GM23338 (cell line): Measurements from ENCODE around the gene CATSPERD.

Experiments
- EZH2 ChIP-seq: fragments of 200-600 bp; sonication (generic); IDR thresholded peaks from one replicate; pipeline ENCODE4 v1.8.0; 2017; ENCODE audit warnings: antibody characterized with exemption, mild to moderate bottlenecking, low read depth; ENCODE audit not compliant: unreplicated experiment
- POLR2AphosphoS5 ChIP-seq: IDR thresholded peaks from 2 replicates; pipeline ENCODE4 v1.6.1; 2016; ENCODE audit warnings: antibody characterized with exemption, low read depth
- STAT1 ChIP-seq: IDR thresholded peaks from one replicate; pipeline ENCODE4 v1.6.1; 2016; ENCODE audit warnings: antibody characterized with exemption; ENCODE audit not compliant: unreplicated experiment
- TF ChIP-seq, protein P1 (sequence below), 2 experiments: fragments of 200-600 bp in 1 of 2; sonication (generic) in 1 of 2; conservative IDR thresholded peaks; 2 replicates each; pipeline versions ENCODE4 v1.5.1 to v1.6.1; 2016 to 2017; ENCODE audit warnings: antibody characterized with exemption in 2 of 2, low read depth in 2 of 2, mild to moderate bottlenecking in 2 of 2, moderate library complexity in 1 of 2

DNA sequence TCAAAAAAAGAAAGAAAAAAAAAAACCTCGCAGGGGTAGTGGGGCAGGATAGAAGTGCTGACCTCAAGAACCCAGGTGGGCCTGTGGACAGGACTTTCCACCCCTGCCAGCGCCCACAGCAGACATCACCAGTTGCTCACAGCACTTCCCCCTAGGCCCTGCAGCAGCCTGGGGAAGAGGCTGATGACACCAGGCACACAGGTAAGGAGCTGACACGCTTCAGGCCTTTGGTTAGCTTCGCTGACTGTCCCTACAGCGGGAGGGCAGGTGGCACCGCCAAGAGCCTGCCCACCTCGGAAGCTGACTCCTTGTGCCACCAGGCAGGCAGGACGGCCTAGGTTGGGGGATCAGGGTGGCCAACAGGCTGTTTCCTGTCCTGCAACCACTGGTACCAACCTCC, 9.4 kb upstream of the CATSPERD start:
- TF ChIP-seq, protein P1, sequence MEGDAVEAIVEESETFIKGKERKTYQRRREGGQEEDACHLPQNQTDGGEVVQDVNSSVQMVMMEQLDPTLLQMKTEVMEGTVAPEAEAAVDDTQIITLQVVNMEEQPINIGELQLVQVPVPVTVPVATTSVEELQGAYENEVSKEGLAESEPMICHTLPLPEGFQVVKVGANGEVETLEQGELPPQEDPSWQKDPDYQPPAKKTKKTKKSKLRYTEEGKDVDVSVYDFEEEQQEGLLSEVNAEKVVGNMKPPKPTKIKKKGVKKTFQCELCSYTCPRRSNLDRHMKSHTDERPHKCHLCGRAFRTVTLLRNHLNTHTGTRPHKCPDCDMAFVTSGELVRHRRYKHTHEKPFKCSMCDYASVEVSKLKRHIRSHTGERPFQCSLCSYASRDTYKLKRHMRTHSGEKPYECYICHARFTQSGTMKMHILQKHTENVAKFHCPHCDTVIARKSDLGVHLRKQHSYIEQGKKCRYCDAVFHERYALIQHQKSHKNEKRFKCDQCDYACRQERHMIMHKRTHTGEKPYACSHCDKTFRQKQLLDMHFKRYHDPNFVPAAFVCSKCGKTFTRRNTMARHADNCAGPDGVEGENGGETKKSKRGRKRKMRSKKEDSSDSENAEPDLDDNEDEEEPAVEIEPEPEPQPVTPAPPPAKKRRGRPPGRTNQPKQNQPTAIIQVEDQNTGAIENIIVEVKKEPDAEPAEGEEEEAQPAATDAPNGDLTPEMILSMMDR (conservative IDR thresholded peaks at IDR 0.05; ENCODE audit: low read depth in 2 of 2), result no peak
- TF ChIP-seq EZH2 (no peak), POLR2AphosphoS5 (no peak), STAT1 (no peak)
